ENCODE results near the gene LRFN4.

Gene LRFN4

GRCh38 chr11:66850235-66850587 is 6.7 kb upstream of the LRFN4 start:
- no peak for TF ChIP-seq CTCF (IDR thresholded peaks at IDR 0.05; ENCODE audit: control insufficient read depth, insufficient read depth, low read depth, low read length, missing control alignments)
- DNase-seq (ENCODE audit: low read depth): no peak
- H3K4me3 ChIP-seq (ENCODE audit: control insufficient read depth, low read depth, low read length): no peak overlapping the region

DNA sequence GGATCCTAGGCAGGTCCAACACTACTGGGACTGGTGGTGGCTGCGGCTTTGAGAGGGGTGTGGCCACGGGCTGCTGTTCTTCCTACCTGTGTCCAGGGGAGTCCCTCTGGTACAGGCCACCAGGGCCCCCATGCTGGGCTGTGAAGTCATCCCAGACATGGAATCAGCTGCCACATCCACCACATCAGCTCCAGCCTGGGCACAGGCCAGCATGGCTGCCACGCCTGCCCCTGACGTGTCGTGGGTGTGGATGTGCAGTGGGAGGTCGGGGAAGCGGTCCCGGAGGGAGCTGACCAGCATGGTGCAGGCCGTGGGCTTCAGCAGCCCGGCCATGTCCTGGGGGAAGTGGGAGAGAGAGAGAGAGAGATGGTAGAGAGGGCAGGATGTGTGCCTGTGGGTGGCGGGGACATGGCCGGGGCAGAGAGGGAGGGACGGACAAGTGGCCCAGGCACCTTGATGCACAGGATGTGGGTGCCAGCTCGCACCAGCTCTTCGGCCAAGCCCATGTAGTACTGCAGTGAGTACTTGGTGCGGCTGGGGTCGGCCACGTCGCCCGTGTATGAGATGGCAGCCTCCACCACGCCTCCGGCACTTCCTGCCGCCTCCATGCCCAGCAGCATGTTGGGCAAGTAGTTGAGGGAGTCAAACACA is 6.2 kb upstream of the LRFN4 start:
- TF ChIP-seq CTCF (IDR thresholded peaks at IDR 0.05; ENCODE audit: control insufficient read depth, insufficient read depth, low read depth, low read length, missing control alignments): no peak
- no peak overlapping the region for H3K4me3 ChIP-seq (ENCODE audit: control insufficient read depth, low read depth, low read length)
- DNase-seq (ENCODE audit: low read depth): no peak

- DNase-seq (ENCODE audit: low read depth): no peak
- no peak for TF ChIP-seq CTCF (IDR thresholded peaks at IDR 0.05; ENCODE audit: control insufficient read depth, insufficient read depth, low read depth, low read length, missing control alignments)
- H3K4me3 ChIP-seq (ENCODE audit: control insufficient read depth, low read depth, low read length): no peak overlapping the region
These were observed 5.6 kb upstream of the LRFN4 start for GRCh38 chr11:66851239-66851596.

DNA sequence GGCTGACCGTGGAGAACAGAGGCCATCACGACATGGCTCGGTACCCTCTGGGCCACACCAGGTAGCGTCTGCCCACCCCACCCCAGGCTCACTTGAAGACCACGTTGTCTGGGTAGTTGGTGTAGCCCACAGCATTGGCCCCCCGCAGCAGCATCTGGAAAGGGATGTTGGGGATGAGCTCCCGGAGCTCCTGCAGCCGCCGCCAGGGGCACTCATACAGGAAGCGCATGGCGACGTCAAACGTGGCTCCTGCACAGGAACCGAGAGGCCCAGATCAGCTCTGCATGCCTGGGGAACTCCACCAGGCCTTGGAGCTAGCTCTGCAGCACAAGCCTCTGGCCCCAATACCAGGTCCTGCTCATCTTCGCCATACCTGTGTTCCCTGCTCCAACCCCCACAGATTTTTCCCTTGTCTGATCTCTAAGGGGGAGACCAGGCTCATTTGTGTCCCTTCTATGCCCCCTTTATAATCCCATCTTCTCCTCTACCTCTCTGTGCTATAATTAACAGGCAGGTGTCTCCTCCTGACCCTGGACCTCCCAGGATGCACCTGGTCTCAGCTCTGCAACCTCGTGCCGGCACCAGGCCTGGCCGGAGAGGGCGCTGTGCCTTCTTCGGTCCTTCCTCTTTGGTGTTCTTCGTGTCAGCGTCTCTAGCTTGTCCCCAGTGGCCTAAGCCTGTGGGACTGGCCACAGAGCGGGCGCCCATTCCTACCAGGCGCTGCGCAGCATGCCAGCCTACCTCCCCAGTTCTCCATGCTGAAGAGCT is 5.0 kb upstream of the LRFN4 start:
- no peak for TF ChIP-seq CTCF (IDR thresholded peaks at IDR 0.05; ENCODE audit: control insufficient read depth, insufficient read depth, low read depth, low read length, missing control alignments)
- no peak for DNase-seq (ENCODE audit: low read depth)
- no peak overlapping the region for H3K4me3 ChIP-seq (ENCODE audit: control insufficient read depth, low read depth, low read length)

GRCh38 chr11:66852466-66853241 is 4.2 kb upstream of the LRFN4 start:
- no peak overlapping the region for H3K4me3 ChIP-seq (ENCODE audit: control insufficient read depth, low read depth, low read length)
- TF ChIP-seq CTCF (IDR thresholded peaks at IDR 0.05; ENCODE audit: control insufficient read depth, insufficient read depth, low read depth, low read length, missing control alignments): no peak
- no peak for DNase-seq (ENCODE audit: low read depth)

DNA sequence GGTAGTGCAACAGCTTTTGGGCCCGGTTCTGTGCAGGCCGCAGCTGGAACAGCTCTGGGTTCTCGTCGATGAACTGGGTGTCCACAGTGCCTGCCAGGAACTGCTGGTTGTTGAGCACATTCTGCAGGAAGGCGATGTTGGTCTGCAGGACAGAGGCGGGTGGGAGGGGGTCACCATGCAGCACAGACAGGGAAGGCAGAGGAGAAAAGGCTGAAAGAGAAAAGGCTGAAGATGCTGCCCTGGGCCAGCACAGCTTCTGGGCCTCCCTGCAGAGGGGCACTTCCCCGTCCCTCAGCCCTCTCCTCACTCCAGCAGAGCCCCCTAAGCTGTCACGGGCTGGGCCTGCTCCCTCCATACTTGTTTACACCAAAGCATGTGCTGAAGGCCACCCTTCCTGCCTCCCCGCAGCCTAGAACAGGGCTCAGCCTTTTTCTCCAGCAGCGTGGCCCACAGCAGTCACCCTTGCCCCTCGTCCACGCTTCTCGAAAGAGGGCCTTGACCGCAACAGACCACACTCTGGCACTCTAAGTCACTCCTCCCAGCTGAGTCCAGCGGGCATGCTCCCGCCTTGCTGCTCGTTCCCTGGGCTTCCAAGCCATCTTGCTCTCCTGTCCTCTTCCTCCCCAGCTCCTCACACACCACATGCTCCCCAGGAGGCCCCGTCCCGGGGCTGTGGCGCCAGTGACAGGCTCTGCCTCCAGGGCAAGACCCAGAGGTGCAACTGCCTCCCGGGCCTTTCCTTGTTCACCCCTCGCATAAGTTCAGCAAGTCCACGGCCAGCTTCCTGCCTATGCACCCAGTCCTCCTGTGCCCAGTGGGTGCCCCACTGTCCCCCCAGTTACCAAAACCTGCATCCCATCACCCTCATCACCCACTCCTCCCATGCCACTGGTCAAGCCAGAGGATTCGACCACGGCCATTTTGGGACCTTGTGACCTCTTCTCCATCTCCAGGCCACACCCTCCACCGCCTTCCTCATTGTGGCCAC is 3.3 kb upstream of the LRFN4 start:
- no peak overlapping the region for H3K4me3 ChIP-seq (ENCODE audit: control insufficient read depth, low read depth, low read length)
- no peak for TF ChIP-seq CTCF (IDR thresholded peaks at IDR 0.05; ENCODE audit: control insufficient read depth, insufficient read depth, low read depth, low read length, missing control alignments)
- no peak for DNase-seq (ENCODE audit: low read depth)
